Anterior cingulate cortex (tissue), 58 donors: ENCODE data around the gene FSIP1.

ENCODE experiments used
- DNase-seq, 58 donors: peaks; one replicate each; lab custom pipeline; 2025; lab: John Stamatoyannopoulos, UW

FSIP1 gene

GRCh38 chr15:39721893-39722292 lies 60.7 kb downstream of the FSIP1 start:
- no peak for DNase-seq

DNA sequence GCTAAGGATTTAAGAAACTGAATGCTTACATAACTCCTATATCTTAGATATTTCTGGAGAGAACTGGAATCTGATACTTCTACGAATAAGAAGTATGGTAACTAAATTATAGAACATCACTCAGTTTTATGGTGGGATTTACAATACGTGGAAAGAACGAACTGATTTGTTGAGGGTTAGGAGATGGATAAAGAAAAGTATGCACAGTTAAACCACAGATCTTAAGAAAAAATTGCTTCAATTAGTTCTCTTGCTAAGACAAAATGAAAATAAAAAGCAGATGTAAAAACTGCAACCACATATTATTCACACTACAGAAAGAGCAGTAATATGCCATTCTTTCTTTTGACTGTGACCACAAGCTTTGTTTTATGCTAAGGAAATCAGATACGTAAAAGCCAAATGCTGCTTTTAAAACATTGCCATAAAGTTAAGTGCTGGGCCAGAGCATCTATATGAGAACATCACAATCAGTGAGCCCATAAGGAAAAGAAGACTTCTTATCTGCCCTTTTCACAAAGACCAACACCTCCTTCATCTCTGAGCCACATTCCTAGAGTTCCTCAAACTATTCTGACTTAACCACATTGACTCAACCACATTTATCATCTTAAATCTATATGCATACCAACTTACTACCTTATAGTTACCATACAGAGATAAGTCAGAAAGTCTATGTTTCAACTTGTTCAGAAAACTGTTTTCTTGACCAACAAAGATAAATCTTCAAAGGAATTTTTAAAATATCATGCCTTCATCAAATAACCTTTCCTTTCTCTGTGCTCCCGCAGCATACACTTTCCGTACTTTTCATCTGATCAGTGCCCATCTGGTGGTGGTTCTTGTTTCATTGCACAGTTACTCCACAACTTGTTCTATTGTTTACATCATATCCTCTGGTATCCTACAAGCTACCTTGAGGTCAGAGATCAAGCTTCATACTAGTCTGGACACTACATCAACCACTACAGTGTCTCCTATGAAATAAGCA lies 61.7 kb downstream of the FSIP1 start:
- no peak for DNase-seq

DNA sequence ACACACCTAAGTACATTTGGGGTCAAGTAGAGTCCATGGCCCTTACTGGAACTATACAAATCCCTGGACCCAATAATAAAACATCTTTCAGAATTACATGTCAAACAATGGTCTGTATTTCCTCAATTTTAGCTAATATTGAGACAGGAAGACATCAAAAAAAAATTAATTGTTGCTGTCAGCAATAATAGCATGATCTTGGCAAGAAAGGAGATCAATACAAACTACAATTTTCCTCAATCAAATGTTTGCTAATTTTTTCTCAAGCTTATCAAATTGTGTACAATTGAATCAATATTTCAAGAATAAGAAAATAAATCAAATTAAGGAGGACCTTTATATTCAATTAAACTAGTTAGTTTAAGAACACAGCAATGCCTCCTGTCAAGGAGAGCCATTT lies 62.6 kb downstream of the FSIP1 start:
- DNase-seq = no peak

DNA sequence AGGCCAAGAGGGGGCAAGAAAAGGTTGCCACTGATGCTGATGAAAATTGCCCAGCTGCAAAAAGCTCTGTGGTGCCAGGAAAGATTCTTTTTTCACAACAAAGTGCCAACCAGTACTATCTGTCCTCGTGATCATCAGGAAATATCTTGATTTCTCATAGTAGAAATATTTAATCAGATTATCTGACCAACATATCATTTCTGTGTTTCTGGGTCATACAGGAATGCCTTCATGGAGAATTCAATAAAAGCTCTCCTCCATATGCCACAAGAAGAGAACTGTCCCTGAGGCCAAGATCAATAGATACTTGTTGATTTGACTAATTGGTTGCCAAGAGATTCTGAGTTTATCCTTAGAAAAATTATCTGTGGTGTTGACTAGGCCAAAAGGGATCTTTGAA lies 63.5 kb downstream of the FSIP1 start:
- no peak for DNase-seq

- no peak for DNase-seq
These were observed 65.5 kb downstream of the FSIP1 start for GRCh38 chr15:39717134-39717533.

DNA sequence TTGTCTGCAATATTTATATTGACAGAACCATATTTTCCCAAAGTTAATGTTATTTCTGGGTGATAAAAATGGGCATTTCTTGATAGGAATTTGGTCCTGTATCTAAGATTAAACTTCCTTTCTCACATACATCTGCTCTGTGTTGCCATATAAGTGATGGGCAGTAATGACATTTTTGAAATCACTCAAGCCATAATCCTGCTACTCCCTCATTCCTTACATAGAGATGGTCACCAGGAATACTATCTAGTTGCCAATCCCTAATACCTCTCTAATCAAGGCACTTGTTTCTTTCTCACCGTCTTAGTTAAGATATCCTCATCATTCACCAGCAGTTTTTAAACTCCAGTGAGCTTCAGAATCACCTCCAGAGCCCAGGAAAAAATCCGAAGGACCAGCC lies 68.4 kb downstream of the FSIP1 start:
- DNase-seq = no peak

DNA sequence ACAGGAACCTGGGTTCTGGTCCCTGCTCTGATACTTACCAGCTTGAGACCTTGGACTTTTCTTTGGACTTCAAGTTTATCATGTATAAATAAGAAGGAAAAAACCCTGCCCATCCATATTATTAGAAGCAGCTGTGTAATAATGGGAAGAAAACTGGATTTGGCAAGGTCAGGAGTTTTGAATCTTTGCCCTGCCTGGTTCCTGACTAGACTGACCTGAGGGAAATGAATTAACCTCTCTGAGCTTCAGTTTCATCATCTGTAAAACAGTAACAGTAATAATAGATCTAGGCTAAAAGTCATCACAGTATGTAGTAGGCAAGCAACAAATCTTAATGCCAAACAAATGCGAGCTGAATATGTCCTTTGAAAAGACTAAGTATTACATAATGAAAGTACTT lies 68.8 kb downstream of the FSIP1 start:
- DNase-seq = no peak

GRCh38 chr15:39710681-39711080 lies 72.0 kb downstream of the FSIP1 start:
- DNase-seq = no peak

GRCh38 chr15:39709941-39710340 lies 72.7 kb downstream of the FSIP1 start:
- no peak for DNase-seq

GRCh38 chr15:39706206-39706605 lies 76.4 kb downstream of the FSIP1 start:
- DNase-seq = no peak

DNA sequence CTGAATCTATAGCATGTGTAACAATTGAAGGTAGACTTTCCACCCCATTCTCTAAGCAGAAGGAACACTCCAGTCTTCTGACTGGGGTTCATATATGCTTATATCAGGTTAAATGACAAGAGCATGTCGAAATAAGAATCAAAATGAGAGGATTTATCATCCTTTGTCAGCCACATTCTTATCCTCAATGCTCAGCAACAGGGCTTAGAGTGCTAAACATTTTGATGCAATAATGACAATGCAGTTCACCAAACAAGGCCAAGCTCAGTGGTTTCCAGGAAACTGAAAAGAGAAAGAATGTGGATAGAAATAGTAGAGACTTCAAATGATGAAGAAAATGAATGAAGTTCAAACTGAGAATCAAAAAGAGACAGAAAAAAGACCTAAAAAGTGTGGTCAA lies 78.0 kb downstream of the FSIP1 start:
- no peak for DNase-seq

- no peak for DNase-seq
These were observed 78.4 kb downstream of the FSIP1 start for GRCh38 chr15:39704235-39704634.

- DNase-seq = no peak
These were observed 80.7 kb downstream of the FSIP1 start for GRCh38 chr15:39701988-39702387.

DNA sequence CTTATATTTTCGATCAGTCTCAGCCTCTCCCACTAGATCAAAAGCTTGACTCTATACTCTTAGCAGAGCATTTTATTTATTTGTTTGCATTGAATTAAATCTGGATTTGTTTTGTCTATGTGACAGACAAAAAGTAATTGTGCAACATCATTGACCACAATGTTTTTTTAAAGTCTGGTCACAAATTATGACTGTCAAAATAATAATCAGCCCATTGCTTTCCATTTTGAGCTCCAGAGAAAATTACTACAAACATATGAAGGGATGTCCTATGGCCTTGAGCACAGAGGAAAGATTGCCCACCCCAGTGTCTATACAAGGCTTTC lies 82.3 kb downstream of the FSIP1 start:
- DNase-seq = no peak

DNA sequence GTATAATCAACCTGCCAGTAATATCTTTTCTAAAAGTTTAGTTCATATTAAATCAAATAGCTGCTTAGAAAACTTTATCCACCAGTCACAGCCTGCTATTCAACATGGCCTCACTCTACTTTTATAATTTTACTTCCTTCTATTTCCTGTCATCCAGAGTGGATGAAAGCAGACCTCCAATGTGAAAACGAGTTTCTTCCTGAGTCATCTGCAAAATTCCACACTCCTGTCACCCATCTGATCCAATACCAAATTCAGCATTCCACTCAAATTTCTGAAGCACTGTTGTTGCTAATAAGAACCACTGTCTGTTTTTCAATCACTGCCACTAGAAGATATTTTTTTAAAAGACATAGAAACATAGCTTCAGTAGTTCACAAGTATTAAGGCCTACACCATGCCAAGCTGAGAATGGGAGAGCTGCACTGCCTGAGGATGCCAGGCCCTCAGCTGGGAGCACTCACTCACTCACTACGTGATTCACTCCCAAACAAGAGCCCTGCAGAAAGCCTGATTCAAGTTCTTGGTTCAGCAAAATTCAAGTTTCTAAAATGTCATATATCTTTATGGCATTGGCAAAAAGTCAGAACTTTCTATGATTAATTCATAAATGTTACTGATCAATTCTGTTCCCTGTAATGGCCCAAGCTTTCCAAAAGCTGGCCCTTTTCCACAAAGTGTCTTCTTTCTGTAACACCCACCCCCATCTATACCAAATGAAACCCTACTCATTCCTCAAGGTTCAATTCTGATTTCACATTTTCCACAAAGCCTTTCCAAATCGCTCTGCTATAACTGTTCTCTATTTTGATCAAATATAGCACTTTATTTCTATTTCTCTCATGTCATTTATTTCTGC lies 82.9 kb downstream of the FSIP1 start:
- DNase-seq = no peak

- DNase-seq = no peak
These were observed 83.9 kb downstream of the FSIP1 start for GRCh38 chr15:39698444-39699390.

- no peak for DNase-seq
These were observed 85.1 kb downstream of the FSIP1 start for GRCh38 chr15:39697509-39697908.

GRCh38 chr15:39695793-39696192 lies 86.8 kb downstream of the FSIP1 start:
- no peak for DNase-seq

DNA sequence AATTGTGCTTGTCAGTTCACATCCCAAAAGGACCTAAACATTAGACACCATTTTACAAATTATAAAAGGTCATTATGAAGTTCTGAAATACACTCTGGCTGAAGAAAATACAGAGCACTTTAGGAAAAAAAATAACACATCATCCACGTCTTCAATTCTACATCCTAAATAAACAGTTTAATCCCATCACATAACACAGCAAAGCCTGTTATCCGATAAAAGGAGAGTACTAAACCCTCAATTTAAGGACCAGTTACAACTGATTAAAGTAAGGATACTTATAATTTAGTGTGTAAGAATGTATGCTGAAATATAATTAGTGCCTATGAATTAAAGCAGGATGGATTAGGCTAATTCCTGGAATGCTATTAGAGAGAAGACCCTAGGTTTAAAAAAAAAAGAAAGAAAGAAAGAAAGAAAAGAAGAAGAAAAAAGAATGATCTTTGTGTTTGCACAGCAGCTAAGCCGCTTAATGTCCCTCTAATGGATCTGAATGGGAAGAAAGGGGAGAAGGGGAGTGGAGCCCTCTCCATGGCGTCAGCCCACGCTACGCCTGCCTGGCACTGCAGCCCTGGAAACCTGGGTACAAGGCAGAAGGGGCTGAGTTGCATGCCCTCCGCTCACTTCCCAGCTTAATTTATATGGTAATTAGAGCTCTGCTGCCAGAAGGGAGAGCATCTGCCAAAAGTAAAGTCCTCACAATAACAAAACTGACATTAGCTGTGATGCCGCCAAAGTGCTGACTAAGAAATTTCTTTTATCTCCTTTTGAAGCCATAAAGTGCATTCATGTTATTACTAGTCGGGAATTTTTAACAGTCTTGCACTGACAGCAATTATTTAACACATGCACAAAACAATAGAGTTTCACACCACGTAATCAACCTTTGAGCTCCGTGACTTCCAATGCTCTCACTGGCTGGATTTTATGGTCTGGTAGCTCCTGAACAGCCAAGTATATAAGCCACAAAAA lies 90.0 kb downstream of the FSIP1 start:
- peak in 48 of 58 donors; percentile 5 to 79 (median 39) for DNase-seq
